ENCODE measurements around the gene SH3BP4.

GRCh38 chr2:235051436-235052260 is 99.8 kb downstream of the SH3BP4 start:
- TF ChIP-seq CTCF (IDR thresholded peaks at IDR 0.05), result no peak
- TF ChIP-seq EZH2 (IDR thresholded peaks at IDR 0.05; ENCODE audit: borderline replicate concordance, insufficient read depth, low read depth, low read length, poor library complexity, severe bottlenecking), result no peak
